SH-SY5Y (cell line): ENCODE results near the gene PFDN5.

Source experiments
- GATA2 ChIP-seq: IDR thresholded peaks from 2 replicates; pipeline ENCODE4 v1.6.1; 2011; ENCODE audit warnings: mild to moderate bottlenecking, low read depth, low read length
- GATA3 ChIP-seq: IDR thresholded peaks from 2 replicates; pipeline ENCODE4 v1.6.1; 2011; ENCODE audit warnings: low read depth, mild to moderate bottlenecking, low read length, moderate library complexity

DNA sequence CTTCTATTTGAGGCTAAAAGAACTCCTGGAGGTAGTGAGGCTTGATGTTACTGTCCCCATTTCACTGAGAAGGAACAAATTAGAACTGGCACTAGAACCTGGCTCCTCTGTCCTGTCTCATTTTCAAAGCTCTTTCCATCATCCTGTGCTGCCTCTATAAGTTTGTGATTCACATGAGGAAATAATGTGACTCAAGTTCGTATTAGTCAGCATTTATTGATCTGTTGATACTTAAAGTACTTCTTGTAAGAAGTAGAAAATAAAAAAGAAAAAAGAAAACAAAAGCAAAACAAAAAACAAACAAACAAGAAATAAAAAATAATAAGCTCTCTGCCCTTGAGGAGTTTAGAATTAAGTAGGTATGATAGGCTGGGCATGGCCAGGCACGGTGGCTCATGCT is 29.6 kb upstream of the PFDN5 start:
- TF ChIP-seq GATA2, result no peak
- no peak for TF ChIP-seq GATA3
